Measurements from ENCODE around the gene FUCA1. TPM values are rescaled to one million over a fixed set of nuclear protein-coding genes. Genes with fewer than 3 reads are reported as not detected.

FUCA1 gene
- total RNA-seq, 1 experiment from 2014 or later: 20.7 TPM

DNA sequence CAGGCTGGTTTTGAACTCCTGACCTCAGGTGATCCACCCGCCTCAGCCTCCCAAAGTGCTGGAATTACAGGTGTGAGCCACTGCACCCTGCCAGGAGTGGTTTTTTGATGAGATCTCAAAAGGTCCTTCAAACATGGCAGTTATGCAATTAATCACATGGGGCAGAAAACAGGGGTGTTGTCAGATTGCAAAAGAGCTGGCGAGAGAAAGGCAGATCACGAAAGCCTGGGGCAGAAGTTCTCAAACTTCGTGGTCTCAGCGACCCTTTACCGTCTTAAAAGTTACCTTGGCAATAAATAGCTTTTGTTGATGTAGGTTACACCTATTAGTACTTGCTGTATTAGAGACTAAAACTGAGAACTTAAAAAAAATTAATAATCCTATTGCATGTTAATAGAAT lies 29.0 kb upstream of the FUCA1 start:
- no peak overlapping the region for H3K27ac ChIP-seq (ENCODE audit: low read depth, low read length)
- H3K9me2 ChIP-seq (ENCODE audit: insufficient read depth): no peaks in the 10 kb centered on the region
- no TSS peak for BruUV-seq (replicated peaks)
- CTCF ChIA-PET: interaction anchor here (0.9 kb wide), 1 partner anchor 19 kb away, joined by 3 read pairs; no protein-coding TSS in a partner anchor
- intact Hi-C loops (cut with micrococcal nuclease): no loop called here
- POLR2A ChIA-PET: no interaction called here
- no peaks in the 10 kb centered on the region; a peak in 1 of 4 replicates for H3K4me1 ChIP-seq (ENCODE audit: control insufficient read depth in 1 of 2, insufficient read depth in 2 of 2, low read length in 2 of 2)
- H3K36me3 ChIP-seq (ENCODE audit: control insufficient read depth in 1 of 2, insufficient read depth in 2 of 2, low read length in 2 of 2): no peaks in the 10 kb centered on the region
- no peaks in the 10 kb centered on the region for H4K20me1 ChIP-seq (ENCODE audit: insufficient read depth)
- H3K4me2 ChIP-seq (ENCODE audit: low read length): no peak overlapping the region
- TF ChIP-seq SP1 (IDR thresholded peaks at IDR 0.05; ENCODE audit: low read depth) (no peak), SRF (IDR thresholded peaks at IDR 0.05; ENCODE audit: low read depth) (no peak), EZH2phosphoT487 (IDR thresholded peaks at IDR 0.05; ENCODE audit: borderline replicate concordance) (no peak), ZFX (IDR thresholded peaks at IDR 0.05) (no peak), YY1 (IDR thresholded peaks at IDR 0.05; ENCODE audit: extremely low read depth, insufficient replicate concordance, low read depth, low read length) (no peak)
- TF ChIP-seq, protein P1, sequence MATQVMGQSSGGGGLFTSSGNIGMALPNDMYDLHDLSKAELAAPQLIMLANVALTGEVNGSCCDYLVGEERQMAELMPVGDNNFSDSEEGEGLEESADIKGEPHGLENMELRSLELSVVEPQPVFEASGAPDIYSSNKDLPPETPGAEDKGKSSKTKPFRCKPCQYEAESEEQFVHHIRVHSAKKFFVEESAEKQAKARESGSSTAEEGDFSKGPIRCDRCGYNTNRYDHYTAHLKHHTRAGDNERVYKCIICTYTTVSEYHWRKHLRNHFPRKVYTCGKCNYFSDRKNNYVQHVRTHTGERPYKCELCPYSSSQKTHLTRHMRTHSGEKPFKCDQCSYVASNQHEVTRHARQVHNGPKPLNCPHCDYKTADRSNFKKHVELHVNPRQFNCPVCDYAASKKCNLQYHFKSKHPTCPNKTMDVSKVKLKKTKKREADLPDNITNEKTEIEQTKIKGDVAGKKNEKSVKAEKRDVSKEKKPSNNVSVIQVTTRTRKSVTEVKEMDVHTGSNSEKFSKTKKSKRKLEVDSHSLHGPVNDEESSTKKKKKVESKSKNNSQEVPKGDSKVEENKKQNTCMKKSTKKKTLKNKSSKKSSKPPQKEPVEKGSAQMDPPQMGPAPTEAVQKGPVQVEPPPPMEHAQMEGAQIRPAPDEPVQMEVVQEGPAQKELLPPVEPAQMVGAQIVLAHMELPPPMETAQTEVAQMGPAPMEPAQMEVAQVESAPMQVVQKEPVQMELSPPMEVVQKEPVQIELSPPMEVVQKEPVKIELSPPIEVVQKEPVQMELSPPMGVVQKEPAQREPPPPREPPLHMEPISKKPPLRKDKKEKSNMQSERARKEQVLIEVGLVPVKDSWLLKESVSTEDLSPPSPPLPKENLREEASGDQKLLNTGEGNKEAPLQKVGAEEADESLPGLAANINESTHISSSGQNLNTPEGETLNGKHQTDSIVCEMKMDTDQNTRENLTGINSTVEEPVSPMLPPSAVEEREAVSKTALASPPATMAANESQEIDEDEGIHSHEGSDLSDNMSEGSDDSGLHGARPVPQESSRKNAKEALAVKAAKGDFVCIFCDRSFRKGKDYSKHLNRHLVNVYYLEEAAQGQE (IDR thresholded peaks at IDR 0.05; ENCODE audit: low read depth): no peak
- H3K9me3 ChIP-seq (ENCODE audit: control insufficient read depth in 1 of 2, insufficient read depth in 1 of 2, low read depth in 1 of 2, low read length in 2 of 2): no peaks in the 10 kb centered on the region
- no peak for ATAC-seq
- H2AFZ ChIP-seq (ENCODE audit: low read depth, low read length, poor library complexity, severe bottlenecking): no peak overlapping the region
- RAD21 ChIA-PET (ENCODE audit: low non-redundant PET in 1 of 2, low total read pairs in 2 of 2, uncharacterized antibody in 2 of 2, unreplicated experiment in 2 of 2): interaction anchor here in 1 of 2 experiments (0.6 kb wide), 1 partner anchor 100 kb away, joined by 3 read pairs; no protein-coding TSS in a partner anchor
- no peak for DNase-seq (ENCODE audit: low read depth, low spot score)
- H3K4me3 ChIP-seq (replicated peaks in 1 of 2; ENCODE audit: low read depth in 1 of 2, low read length in 2 of 2): no peak overlapping the region
- H3K79me2 ChIP-seq (ENCODE audit: insufficient read depth, low read length): no peaks in the 10 kb centered on the region
- H3K27me3 ChIP-seq (ENCODE audit: insufficient read depth, low read length): no peaks in the 10 kb centered on the region
- no peak overlapping the region for H3K9ac ChIP-seq (ENCODE audit: low read length)

DNA sequence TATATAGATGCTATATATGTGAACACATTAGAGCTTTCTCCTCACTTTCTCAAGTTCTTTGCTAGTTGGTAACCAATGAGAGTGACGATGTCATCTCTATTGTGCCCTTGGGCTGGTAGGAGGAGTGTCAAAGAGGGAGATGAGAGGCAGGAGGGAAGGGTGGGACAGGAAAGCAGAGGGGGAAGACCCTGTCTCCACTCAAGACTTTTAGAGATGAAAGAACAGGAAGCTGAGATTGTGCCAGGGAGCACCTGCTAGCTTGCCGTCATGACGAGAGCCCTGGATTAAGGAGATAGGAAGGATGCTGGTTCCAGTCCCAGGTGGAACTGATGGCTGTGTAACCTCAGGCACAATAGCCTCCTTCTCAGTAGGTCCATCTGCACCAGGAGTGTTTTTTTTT lies 28.4 kb upstream of the FUCA1 start:
- Histone ChIP-seq H3K79me2 (ENCODE audit: insufficient read depth, low read length) (no peaks in the 10 kb centered on the region), H3K9ac (ENCODE audit: low read length) (no peak overlapping the region), H3K4me1 (ENCODE audit: control insufficient read depth in 1 of 2, insufficient read depth in 2 of 2, low read length in 2 of 2) (no peaks in the 10 kb centered on the region; a peak in 1 of 4 replicates), H2AFZ (ENCODE audit: low read depth, low read length, poor library complexity, severe bottlenecking) (no peak overlapping the region), H3K4me3 (replicated peaks in 1 of 2; ENCODE audit: low read depth in 1 of 2, low read length in 2 of 2) (no peak overlapping the region), H3K4me2 (ENCODE audit: low read length) (no peak overlapping the region), H3K9me2 (ENCODE audit: insufficient read depth) (no peaks in the 10 kb centered on the region), H3K36me3 (ENCODE audit: control insufficient read depth in 1 of 2, insufficient read depth in 2 of 2, low read length in 2 of 2) (no peaks in the 10 kb centered on the region), H3K9me3 (ENCODE audit: control insufficient read depth in 1 of 2, insufficient read depth in 1 of 2, low read depth in 1 of 2, low read length in 2 of 2) (no peaks in the 10 kb centered on the region), H3K27ac (ENCODE audit: low read depth, low read length) (no peak overlapping the region), H4K20me1 (ENCODE audit: insufficient read depth) (no peaks in the 10 kb centered on the region), H3K27me3 (ENCODE audit: insufficient read depth, low read length) (no peaks in the 10 kb centered on the region)
- DNase-seq (ENCODE audit: low read depth, low spot score) (no peak), ATAC-seq (no peak)
- intact Hi-C loops (cut with micrococcal nuclease): no loop called here
- CTCF ChIA-PET: no interaction called here
- POLR2A ChIA-PET: no interaction called here
- RAD21 ChIA-PET (ENCODE audit: low non-redundant PET in 1 of 2, low total read pairs in 2 of 2, uncharacterized antibody in 2 of 2, unreplicated experiment in 2 of 2): interaction anchor here in 1 of 2 experiments (0.6 kb wide), 1 partner anchor 99 kb away, joined by 3 read pairs; no protein-coding TSS in a partner anchor
- no TSS peak for BruUV-seq (replicated peaks)
- TF ChIP-seq FOSL1 (IDR thresholded peaks at IDR 0.05; ENCODE audit: low read depth) (no peak), YY1 (IDR thresholded peaks at IDR 0.05; ENCODE audit: extremely low read depth, insufficient replicate concordance, low read depth, low read length) (no peak), SRF (IDR thresholded peaks at IDR 0.05; ENCODE audit: low read depth) (no peak), EZH2 (IDR thresholded peaks at IDR 0.05) (no peak), ZNF274 (IDR thresholded peaks at IDR 0.05; ENCODE audit: low read depth, low read length) (no peak), JUND (IDR thresholded peaks at IDR 0.05) (no peak), EZH2phosphoT487 (IDR thresholded peaks at IDR 0.05; ENCODE audit: borderline replicate concordance) (no peak), SP1 (IDR thresholded peaks at IDR 0.05; ENCODE audit: low read depth) (no peak), POLR2A (IDR thresholded peaks at IDR 0.05; ENCODE audit: borderline replicate concordance, extremely low read depth, insufficient read depth, insufficient read length) (no peak), CBX3 (IDR thresholded peaks at IDR 0.05; ENCODE audit: low read depth) (no peak), CEBPB (IDR thresholded peaks at IDR 0.05; ENCODE audit: low read depth) (no peak), TCF7L2 (IDR thresholded peaks at IDR 0.05; ENCODE audit: borderline replicate concordance, extremely low read depth, insufficient read depth, insufficient read length) (no peak)
- TF ChIP-seq, protein P2, sequence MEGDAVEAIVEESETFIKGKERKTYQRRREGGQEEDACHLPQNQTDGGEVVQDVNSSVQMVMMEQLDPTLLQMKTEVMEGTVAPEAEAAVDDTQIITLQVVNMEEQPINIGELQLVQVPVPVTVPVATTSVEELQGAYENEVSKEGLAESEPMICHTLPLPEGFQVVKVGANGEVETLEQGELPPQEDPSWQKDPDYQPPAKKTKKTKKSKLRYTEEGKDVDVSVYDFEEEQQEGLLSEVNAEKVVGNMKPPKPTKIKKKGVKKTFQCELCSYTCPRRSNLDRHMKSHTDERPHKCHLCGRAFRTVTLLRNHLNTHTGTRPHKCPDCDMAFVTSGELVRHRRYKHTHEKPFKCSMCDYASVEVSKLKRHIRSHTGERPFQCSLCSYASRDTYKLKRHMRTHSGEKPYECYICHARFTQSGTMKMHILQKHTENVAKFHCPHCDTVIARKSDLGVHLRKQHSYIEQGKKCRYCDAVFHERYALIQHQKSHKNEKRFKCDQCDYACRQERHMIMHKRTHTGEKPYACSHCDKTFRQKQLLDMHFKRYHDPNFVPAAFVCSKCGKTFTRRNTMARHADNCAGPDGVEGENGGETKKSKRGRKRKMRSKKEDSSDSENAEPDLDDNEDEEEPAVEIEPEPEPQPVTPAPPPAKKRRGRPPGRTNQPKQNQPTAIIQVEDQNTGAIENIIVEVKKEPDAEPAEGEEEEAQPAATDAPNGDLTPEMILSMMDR (IDR thresholded peaks at IDR 0.05 in 2 of 3, conservative IDR thresholded peaks at IDR 0.05 in 1 of 3; ENCODE audit: borderline replicate concordance in 1 of 3, insufficient read depth in 1 of 3, low read depth in 2 of 3, low read length in 2 of 3): no peak
- TF ChIP-seq, protein P3, sequence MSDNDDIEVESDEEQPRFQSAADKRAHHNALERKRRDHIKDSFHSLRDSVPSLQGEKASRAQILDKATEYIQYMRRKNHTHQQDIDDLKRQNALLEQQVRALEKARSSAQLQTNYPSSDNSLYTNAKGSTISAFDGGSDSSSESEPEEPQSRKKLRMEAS (IDR thresholded peaks at IDR 0.05): no peak

All from HCT116 (cell line).